HCT116 (cell line): ENCODE data around the gene NDUFB10. TPM values are rescaled to one million over a fixed set of nuclear protein-coding genes. Genes with fewer than 3 reads are reported as not detected.

ENCODE experiments used
- ATAC-seq: fragments of 200-7000 bp; cut with Tn5 transposase; 2 replicates; pipeline ENCODE4 v1.9.1; 2020; ENCODE audit warnings: mild to moderate bottlenecking, moderate library complexity
- BruUV-seq: library from RNA; stranded (reverse); fragments of 400-500 nt; replicated peaks from 2 replicates; lab custom pipeline; 2021; lab: Mats Ljungman, UMichigan
- CTCF ChIA-PET: fragments of 300-600 bp; sonication (Branson Sonifier 250); formaldehyde crosslinking; loops from one replicate; lab custom pipeline; 2021; ENCODE audit warnings: antibody characterized with exemption; lab: Charles Lee
- POLR2A ChIA-PET: fragments of 300-600, 350-600 bp; sonication (Branson Sonifier 250); formaldehyde crosslinking; loops from one replicate; lab custom pipeline; 2021; ENCODE audit warnings: antibody characterized with exemption; lab: Charles Lee
- RAD21 ChIA-PET, 2 experiments: fragments of 300-600 bp; sonication (Branson Sonifier 250); formaldehyde crosslinking; loops; one replicate each; lab custom pipeline; 2023; ENCODE audit warnings: low total read pairs in 2 of 2; ENCODE audit not compliant: uncharacterized antibody in 2 of 2, unreplicated experiment in 2 of 2, low non-redundant PET in 1 of 2; lab: Charles Lee
- DNase-seq: peaks from one replicate; pipeline ENCODE4 v3.0.0-alpha.2; 2010; ENCODE audit warnings: low read depth, low spot score
- H2AFZ ChIP-seq: fragments of 200-600 bp; shearing (Covaris generic), sonication (generic); 2 replicates; pipeline ENCODE4 v1.6.1; 2017; ENCODE audit warnings: low read depth, mixed run types, mixed read lengths, antibody characterized with exemption, low read length; ENCODE audit not compliant: poor library complexity, severe bottlenecking
- H3K27ac ChIP-seq: 2 replicates; pipeline ENCODE4 v1.5.1; 2012; ENCODE audit warnings: low read depth, low read length
- H3K27me3 ChIP-seq: fragments of 200-600 bp; sonication (generic); 2 replicates; pipeline ENCODE4 v1.6.1; 2016; ENCODE audit warnings: mixed run types, low read length, mixed read lengths; ENCODE audit not compliant: insufficient read depth
- H3K36me3 ChIP-seq, 2 experiments: fragments of 200-500 bp in 1 of 2; fragments of 200-600 bp in 1 of 2; sonication (Bioruptor generic) in 1 of 2; sonication (generic) in 1 of 2; 2 replicates each; pipeline versions ENCODE4 v1.5.1 to v1.6.1; 2014 to 2016; ENCODE audit warnings: low read length in 2 of 2, inconsistent platforms in 1 of 2, mixed read lengths in 1 of 2, mixed run types in 1 of 2; ENCODE audit not compliant: insufficient read depth in 2 of 2, control insufficient read depth in 1 of 2
- H3K4me1 ChIP-seq, 2 experiments: fragments of 200-600 bp in 1 of 2; sonication (generic) in 1 of 2; 2 replicates each; pipeline versions ENCODE4 v1.5.1 to v1.6.1; 2012 to 2017; ENCODE audit warnings: low read length in 2 of 2, inconsistent platforms in 1 of 2, mild to moderate bottlenecking in 1 of 2, mixed read lengths in 1 of 2, mixed run types in 1 of 2, moderate library complexity in 1 of 2; ENCODE audit not compliant: insufficient read depth in 2 of 2, control insufficient read depth in 1 of 2
- H3K4me2 ChIP-seq: fragments of 200-600 bp; sonication (generic); 2 replicates; pipeline ENCODE4 v1.6.1; 2017; ENCODE audit warnings: mixed run types, low read length, mixed read lengths
- H3K4me3 ChIP-seq, 2 experiments: fragments of 200-600 bp in 1 of 2; sonication (generic) in 1 of 2; replicated peaks in 1 of 2; 2 replicates each; pipeline ENCODE4 v1.5.1; 2011 to 2016; ENCODE audit warnings: low read length in 2 of 2, control low read depth in 1 of 2, low read depth in 1 of 2, mild to moderate bottlenecking in 1 of 2, mixed read lengths in 1 of 2, mixed run types in 1 of 2
- H3K79me2 ChIP-seq: fragments of 200-600 bp; sonication (generic); 2 replicates; pipeline ENCODE4 v1.6.1; 2017; ENCODE audit warnings: mild to moderate bottlenecking, mixed run types, low read length, moderate library complexity, mixed read lengths; ENCODE audit not compliant: insufficient read depth
- H3K9ac ChIP-seq: fragments of 200-600 bp; sonication (generic); 2 replicates; pipeline ENCODE4 v1.6.1; 2016; ENCODE audit warnings: low read length, mixed read lengths
- H3K9me2 ChIP-seq: fragments of 200-600 bp; sonication (generic), shearing (Covaris generic); 2 replicates; pipeline ENCODE4 v1.6.1; 2017; ENCODE audit warnings: mixed run types, mild to moderate bottlenecking, moderate library complexity; ENCODE audit not compliant: insufficient read depth
- H3K9me3 ChIP-seq, 2 experiments: fragments of 200-500 bp in 1 of 2; fragments of 200-600 bp in 1 of 2; sonication (Bioruptor generic) in 1 of 2; sonication (generic) in 1 of 2; 2 replicates each; pipeline ENCODE4 v1.6.1; 2014 to 2017; ENCODE audit warnings: low read length in 2 of 2, mixed read lengths in 2 of 2, inconsistent platforms in 1 of 2, low read depth in 1 of 2, mild to moderate bottlenecking in 1 of 2, mixed run types in 1 of 2, moderate library complexity in 1 of 2; ENCODE audit not compliant: control insufficient read depth in 1 of 2, insufficient read depth in 1 of 2
- H4K20me1 ChIP-seq: fragments of 200-600 bp; sonication (generic), shearing (Covaris generic); 2 replicates; pipeline ENCODE4 v1.6.1; 2017; ENCODE audit warnings: mixed run types, mild to moderate bottlenecking, moderate library complexity; ENCODE audit not compliant: insufficient read depth
- CTCF ChIP-seq, 3 experiments: fragments of 200-600 bp in 1 of 3; sonication (generic) in 1 of 3; IDR thresholded peaks in 2 of 3; conservative IDR thresholded peaks in 1 of 3; 2 replicates each; pipeline ENCODE4 v1.5.1; 2012 to 2017; ENCODE audit warnings: low read depth in 2 of 3, low read length in 2 of 3, antibody characterized with exemption in 1 of 3, borderline replicate concordance in 1 of 3, control low read depth in 1 of 3, mild to moderate bottlenecking in 1 of 3, mixed read lengths in 1 of 3, mixed run types in 1 of 3, moderate library complexity in 1 of 3; ENCODE audit not compliant: insufficient read depth in 1 of 3
- ELF1 ChIP-seq: IDR thresholded peaks from 2 replicates; pipeline ENCODE4 v1.6.1; 2012; ENCODE audit warnings: low read depth, borderline replicate concordance
- EZH2 ChIP-seq: fragments of 200-600 bp; sonication (generic); IDR thresholded peaks from 2 replicates; pipeline ENCODE4 v1.6.1; 2017; ENCODE audit warnings: antibody characterized with exemption, mixed run types
- FOSL1 ChIP-seq: IDR thresholded peaks from 2 replicates; pipeline ENCODE4 v1.6.1; 2012; ENCODE audit warnings: low read depth
- POLR2A ChIP-seq: IDR thresholded peaks from 2 replicates; pipeline ENCODE4 v1.7.0; 2011; ENCODE audit warnings: borderline replicate concordance; ENCODE audit not compliant: insufficient read depth, insufficient read length; ENCODE audit errors: extremely low read depth
- SP1 ChIP-seq: IDR thresholded peaks from 2 replicates; pipeline ENCODE4 v1.6.1; 2012; ENCODE audit warnings: low read depth
- YY1 ChIP-seq: IDR thresholded peaks from 2 replicates; pipeline ENCODE4 v1.6.1; 2011; ENCODE audit warnings: low read length, low read depth, moderate library complexity, mild to moderate bottlenecking; ENCODE audit not compliant: insufficient replicate concordance; ENCODE audit errors: extremely low read depth
- ZNF274 ChIP-seq: fragments of 200-500 bp; sonication (Bioruptor generic); IDR thresholded peaks from 2 replicates; pipeline ENCODE4 v1.6.1; 2014; ENCODE audit warnings: mild to moderate bottlenecking, low read depth, low read length, inconsistent platforms
- intact Hi-C: fragments of 100-400 bp; cut with micrococcal nuclease; formaldehyde crosslinking; loops from 2 replicates; pipeline ENCODE4 v1.10.0; 2022
- total RNA-seq: library from RNA; stranded (reverse); gene quantifications from one replicate; pipeline ENCODE4 v1.2.1, GENCODE V29; 2021; ENCODE audit not compliant: unreplicated experiment
- TF ChIP-seq, protein P1 (sequence below): IDR thresholded peaks from 2 replicates; pipeline ENCODE4 v1.6.1; 2011; ENCODE audit warnings: mild to moderate bottlenecking, low read length, moderate library complexity; ENCODE audit not compliant: insufficient replicate concordance; ENCODE audit errors: extremely low read depth
- TF ChIP-seq, protein P2 (sequence below): IDR thresholded peaks from 2 replicates; pipeline ENCODE4 v1.6.1; 2012; ENCODE audit warnings: low read depth

NDUFB10 gene
- total RNA-seq, 1 experiment from 2014 or later, result 273 TPM

DNA sequence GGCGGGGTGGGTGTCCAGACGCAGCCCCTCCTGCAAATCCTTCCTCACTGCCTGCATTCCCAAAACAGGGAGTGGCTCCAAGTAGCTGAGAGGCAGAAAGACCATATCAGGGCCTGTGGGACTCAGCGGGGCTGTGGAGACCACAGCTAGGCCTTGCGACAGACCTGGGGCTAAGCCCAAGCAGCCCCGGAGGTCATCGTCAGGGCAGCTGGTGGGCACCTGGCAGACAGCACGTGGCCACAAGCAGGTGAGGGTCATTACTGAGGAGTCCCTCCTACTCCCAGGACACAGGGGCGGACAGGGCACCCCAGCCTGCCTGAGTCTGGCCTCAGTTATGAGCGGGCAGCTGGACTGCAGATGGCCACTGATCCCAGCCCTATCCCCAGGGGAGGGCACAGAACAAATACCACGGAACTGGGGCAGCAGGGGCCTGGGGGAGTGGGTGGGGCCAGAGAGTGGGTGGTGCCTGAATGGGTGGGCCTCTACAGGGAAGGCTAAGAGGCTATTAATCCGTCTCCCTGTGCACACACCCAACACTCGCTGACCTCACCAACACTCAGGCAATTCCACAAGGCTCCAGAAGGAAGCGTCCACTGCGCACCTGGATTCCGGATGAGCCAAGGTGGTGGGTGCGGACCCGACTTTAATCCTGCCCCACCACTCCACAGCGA is 49.6 kb upstream of the NDUFB10 start (continued):
- TF ChIP-seq ZNF274 (no peak), CTCF (IDR thresholded peaks at IDR 0.05 in 2 of 3, conservative IDR thresholded peaks at IDR 0.05 in 1 of 3; ENCODE audit: borderline replicate concordance in 1 of 3, insufficient read depth in 1 of 3, low read depth in 2 of 3, low read length in 2 of 3) (no peak), YY1 (no peak)

GRCh38 chr16:1911467-1912214 is 47.7 kb upstream of the NDUFB10 start:
- H3K27ac ChIP-seq, result no peak overlapping the region; the same call in 1 of the 2 replicates
- no peaks in the 10 kb centered on the region for H3K27me3 ChIP-seq
- H4K20me1 ChIP-seq, result no peaks in the 10 kb centered on the region
- H3K9ac ChIP-seq, result no peak overlapping the region
- no peaks in the 10 kb centered on the region for H3K36me3 ChIP-seq
- ChIA-PET POLR2A (interaction anchor here (1.1 to 1.2 kb wide), 2 partner anchors 9 to 53 kb away, joined by 3 read pairs; partner anchors contain the start of gene RPS2), RAD21 (no interaction called here), CTCF (no interaction called here)
- intact Hi-C loops, result no loop called here
- no peak for DNase-seq
- H3K4me3 ChIP-seq, result no peak overlapping the region
- H3K4me1 ChIP-seq, result peaks cover 17 to 19% of the 10 kb centered on the region in 2 experiments
- ATAC-seq, result no peak
- BruUV-seq, result no TSS peak
- no peaks in the 10 kb centered on the region for H3K9me3 ChIP-seq
- no peak overlapping the region for H2AFZ ChIP-seq
- H3K79me2 ChIP-seq, result no peaks in the 10 kb centered on the region
- H3K9me2 ChIP-seq, result no peaks in the 10 kb centered on the region
- H3K4me2 ChIP-seq, result no peak overlapping the region
- TF ChIP-seq, protein P1, sequence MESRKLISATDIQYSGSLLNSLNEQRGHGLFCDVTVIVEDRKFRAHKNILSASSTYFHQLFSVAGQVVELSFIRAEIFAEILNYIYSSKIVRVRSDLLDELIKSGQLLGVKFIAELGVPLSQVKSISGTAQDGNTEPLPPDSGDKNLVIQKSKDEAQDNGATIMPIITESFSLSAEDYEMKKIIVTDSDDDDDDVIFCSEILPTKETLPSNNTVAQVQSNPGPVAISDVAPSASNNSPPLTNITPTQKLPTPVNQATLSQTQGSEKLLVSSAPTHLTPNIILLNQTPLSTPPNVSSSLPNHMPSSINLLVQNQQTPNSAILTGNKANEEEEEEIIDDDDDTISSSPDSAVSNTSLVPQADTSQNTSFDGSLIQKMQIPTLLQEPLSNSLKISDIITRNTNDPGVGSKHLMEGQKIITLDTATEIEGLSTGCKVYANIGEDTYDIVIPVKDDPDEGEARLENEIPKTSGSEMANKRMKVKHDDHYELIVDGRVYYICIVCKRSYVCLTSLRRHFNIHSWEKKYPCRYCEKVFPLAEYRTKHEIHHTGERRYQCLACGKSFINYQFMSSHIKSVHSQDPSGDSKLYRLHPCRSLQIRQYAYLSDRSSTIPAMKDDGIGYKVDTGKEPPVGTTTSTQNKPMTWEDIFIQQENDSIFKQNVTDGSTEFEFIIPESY, result no peak
- TF ChIP-seq FOSL1 (no peak), ELF1 (no peak), YY1 (no peak), EZH2 (no peak), SP1 (no peak), POLR2A (no peak), CTCF (IDR thresholded peaks at IDR 0.05 in 2 of 3, conservative IDR thresholded peaks at IDR 0.05 in 1 of 3; ENCODE audit: borderline replicate concordance in 1 of 3, insufficient read depth in 1 of 3, low read depth in 2 of 3, low read length in 2 of 3) (no peak)
- TF ChIP-seq, protein P2, sequence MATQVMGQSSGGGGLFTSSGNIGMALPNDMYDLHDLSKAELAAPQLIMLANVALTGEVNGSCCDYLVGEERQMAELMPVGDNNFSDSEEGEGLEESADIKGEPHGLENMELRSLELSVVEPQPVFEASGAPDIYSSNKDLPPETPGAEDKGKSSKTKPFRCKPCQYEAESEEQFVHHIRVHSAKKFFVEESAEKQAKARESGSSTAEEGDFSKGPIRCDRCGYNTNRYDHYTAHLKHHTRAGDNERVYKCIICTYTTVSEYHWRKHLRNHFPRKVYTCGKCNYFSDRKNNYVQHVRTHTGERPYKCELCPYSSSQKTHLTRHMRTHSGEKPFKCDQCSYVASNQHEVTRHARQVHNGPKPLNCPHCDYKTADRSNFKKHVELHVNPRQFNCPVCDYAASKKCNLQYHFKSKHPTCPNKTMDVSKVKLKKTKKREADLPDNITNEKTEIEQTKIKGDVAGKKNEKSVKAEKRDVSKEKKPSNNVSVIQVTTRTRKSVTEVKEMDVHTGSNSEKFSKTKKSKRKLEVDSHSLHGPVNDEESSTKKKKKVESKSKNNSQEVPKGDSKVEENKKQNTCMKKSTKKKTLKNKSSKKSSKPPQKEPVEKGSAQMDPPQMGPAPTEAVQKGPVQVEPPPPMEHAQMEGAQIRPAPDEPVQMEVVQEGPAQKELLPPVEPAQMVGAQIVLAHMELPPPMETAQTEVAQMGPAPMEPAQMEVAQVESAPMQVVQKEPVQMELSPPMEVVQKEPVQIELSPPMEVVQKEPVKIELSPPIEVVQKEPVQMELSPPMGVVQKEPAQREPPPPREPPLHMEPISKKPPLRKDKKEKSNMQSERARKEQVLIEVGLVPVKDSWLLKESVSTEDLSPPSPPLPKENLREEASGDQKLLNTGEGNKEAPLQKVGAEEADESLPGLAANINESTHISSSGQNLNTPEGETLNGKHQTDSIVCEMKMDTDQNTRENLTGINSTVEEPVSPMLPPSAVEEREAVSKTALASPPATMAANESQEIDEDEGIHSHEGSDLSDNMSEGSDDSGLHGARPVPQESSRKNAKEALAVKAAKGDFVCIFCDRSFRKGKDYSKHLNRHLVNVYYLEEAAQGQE, result no peak
